Breast epithelium (tissue), 3 donors: Measurements from ENCODE around the gene ENO4.

Experiments used
- CTCF ChIP-seq, 3 donors: fragments of 450-650 bp; IDR thresholded peaks; one replicate each; pipeline ENCODE4 v1.5.1; 2016 to 2017; ENCODE audit warnings: antibody characterized with exemption in 3 of 3, mild to moderate bottlenecking in 3 of 3, moderate library complexity in 3 of 3
- POLR2A ChIP-seq: fragments of 450-650 bp; IDR thresholded peaks from one replicate; pipeline ENCODE4 v1.6.1; 2016; ENCODE audit warnings: antibody characterized with exemption, mild to moderate bottlenecking, moderate library complexity

- TF ChIP-seq POLR2A (no peak), CTCF (IDR thresholded peaks at IDR 0.05) (no peak)
Measured at GRCh38 chr10:116810895-116811294, 38.4 kb upstream of the ENO4 start.
